ENCODE data around the gene WDR7.

Gene WDR7

GRCh38 chr18:57058734-57059133, 407.6 kb downstream of the WDR7 start:
- H3K9ac ChIP-seq (ENCODE audit: low read length in 5 of 5): no peak overlapping the region
- H3K36me3 ChIP-seq (ENCODE audit: control insufficient read depth in 5 of 5, insufficient read depth in 5 of 5, low read length in 5 of 5): no peaks in the 10 kb centered on the region
- no peak overlapping the region for H3K4me3 ChIP-seq (ENCODE audit: low read depth in 1 of 5, low read length in 5 of 5)
- peaks cover 0 to 5% (median 3%) of the 10 kb centered on the region in 5 donors for H3K27me3 ChIP-seq (ENCODE audit: control insufficient read depth in 5 of 5, insufficient read depth in 4 of 5, low read length in 5 of 5)
- no peaks in the 10 kb centered on the region for H3K4me1 ChIP-seq (ENCODE audit: control insufficient read depth in 5 of 5, insufficient read depth in 5 of 5, low read length in 5 of 5)
- no peaks in the 10 kb centered on the region for H3K9me3 ChIP-seq (ENCODE audit: control insufficient read depth in 5 of 5, low read length in 5 of 5)
- H3K27ac ChIP-seq (ENCODE audit: low read depth, low read length): no peak overlapping the region

- H3K27ac ChIP-seq (ENCODE audit: low read depth, low read length): no peak overlapping the region
- H3K4me1 ChIP-seq (ENCODE audit: control insufficient read depth in 5 of 5, insufficient read depth in 5 of 5, low read length in 5 of 5): no peaks in the 10 kb centered on the region
- no peaks in the 10 kb centered on the region for H3K9me3 ChIP-seq (ENCODE audit: control insufficient read depth in 5 of 5, low read length in 5 of 5)
- H3K9ac ChIP-seq (ENCODE audit: low read length in 5 of 5): no peak overlapping the region
- no peaks in the 10 kb centered on the region for H3K36me3 ChIP-seq (ENCODE audit: control insufficient read depth in 5 of 5, insufficient read depth in 5 of 5, low read length in 5 of 5)
- peaks cover 0 to 6% (median 3%) of the 10 kb centered on the region in 5 donors for H3K27me3 ChIP-seq (ENCODE audit: control insufficient read depth in 5 of 5, insufficient read depth in 4 of 5, low read length in 5 of 5)
- no peak overlapping the region for H3K4me3 ChIP-seq (ENCODE audit: low read depth in 1 of 5, low read length in 5 of 5)
Measured at GRCh38 chr18:57059366-57059765, 408.2 kb downstream of the WDR7 start.

DNA sequence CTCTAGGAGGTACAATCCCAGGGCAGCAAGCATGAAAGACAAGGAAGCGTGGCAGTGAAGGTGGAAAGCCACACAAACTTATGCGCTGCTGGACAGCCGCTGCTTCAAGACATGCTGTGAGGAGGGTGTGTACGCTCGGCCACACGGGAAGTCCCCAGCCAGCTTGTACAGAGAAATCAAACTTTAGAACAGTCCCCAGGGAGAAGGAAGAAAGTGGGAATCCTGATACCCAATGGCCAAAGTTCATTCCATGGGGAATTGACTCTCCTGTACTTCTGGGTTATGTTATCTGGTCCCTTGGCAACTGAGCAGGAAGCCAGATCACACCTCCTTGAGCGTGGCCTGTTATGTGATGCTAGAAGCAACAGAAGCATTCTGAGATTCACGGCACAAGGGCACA, 409.7 kb downstream of the WDR7 start:
- no peak overlapping the region for H3K27ac ChIP-seq (ENCODE audit: low read depth, low read length)
- H3K9me3 ChIP-seq (ENCODE audit: control insufficient read depth in 5 of 5, low read length in 5 of 5): no peaks in the 10 kb centered on the region
- no peaks in the 10 kb centered on the region for H3K36me3 ChIP-seq (ENCODE audit: control insufficient read depth in 5 of 5, insufficient read depth in 5 of 5, low read length in 5 of 5)
- no peak overlapping the region for H3K4me3 ChIP-seq (ENCODE audit: low read depth in 1 of 5, low read length in 5 of 5)
- H3K9ac ChIP-seq (ENCODE audit: low read length in 5 of 5): no peak overlapping the region
- H3K27me3 ChIP-seq (ENCODE audit: control insufficient read depth in 5 of 5, insufficient read depth in 4 of 5, low read length in 5 of 5): peaks cover 0 to 6% (median 3%) of the 10 kb centered on the region in 5 donors
- H3K4me1 ChIP-seq (ENCODE audit: control insufficient read depth in 5 of 5, insufficient read depth in 5 of 5, low read length in 5 of 5): no peaks in the 10 kb centered on the region

GRCh38 chr18:57062178-57062577, 411.0 kb downstream of the WDR7 start:
- no peak overlapping the region for H3K9ac ChIP-seq (ENCODE audit: low read length in 5 of 5)
- H3K27me3 ChIP-seq (ENCODE audit: control insufficient read depth in 5 of 5, insufficient read depth in 4 of 5, low read length in 5 of 5): peaks cover 0 to 6% (median 3%) of the 10 kb centered on the region in 5 donors
- no peaks in the 10 kb centered on the region for H3K4me1 ChIP-seq (ENCODE audit: control insufficient read depth in 5 of 5, insufficient read depth in 5 of 5, low read length in 5 of 5)
- H3K9me3 ChIP-seq (ENCODE audit: control insufficient read depth in 5 of 5, low read length in 5 of 5): no peaks in the 10 kb centered on the region
- no peaks in the 10 kb centered on the region for H3K36me3 ChIP-seq (ENCODE audit: control insufficient read depth in 5 of 5, insufficient read depth in 5 of 5, low read length in 5 of 5)
- no peak overlapping the region for H3K4me3 ChIP-seq (ENCODE audit: low read depth in 1 of 5, low read length in 5 of 5)
- no peak overlapping the region for H3K27ac ChIP-seq (ENCODE audit: low read depth, low read length)

GRCh38 chr18:57062844-57063243, 411.7 kb downstream of the WDR7 start:
- Histone ChIP-seq H3K36me3 (ENCODE audit: control insufficient read depth in 5 of 5, insufficient read depth in 5 of 5, low read length in 5 of 5) (no peaks in the 10 kb centered on the region), H3K27me3 (ENCODE audit: control insufficient read depth in 5 of 5, insufficient read depth in 4 of 5, low read length in 5 of 5) (peaks cover 0 to 6% (median 3%) of the 10 kb centered on the region in 5 donors), H3K9me3 (ENCODE audit: control insufficient read depth in 5 of 5, low read length in 5 of 5) (no peaks in the 10 kb centered on the region), H3K4me3 (ENCODE audit: low read depth in 1 of 5, low read length in 5 of 5) (no peak overlapping the region), H3K4me1 (ENCODE audit: control insufficient read depth in 5 of 5, insufficient read depth in 5 of 5, low read length in 5 of 5) (no peaks in the 10 kb centered on the region), H3K9ac (ENCODE audit: low read length in 5 of 5) (no peak overlapping the region), H3K27ac (ENCODE audit: low read depth, low read length) (no peak overlapping the region)

- H3K9ac ChIP-seq (ENCODE audit: low read length in 5 of 5): no peak overlapping the region
- H3K27ac ChIP-seq (ENCODE audit: low read depth, low read length): no peak overlapping the region
- H3K27me3 ChIP-seq (ENCODE audit: control insufficient read depth in 5 of 5, insufficient read depth in 4 of 5, low read length in 5 of 5): peaks cover 0 to 6% (median 0%) of the 10 kb centered on the region in 5 donors
- H3K4me1 ChIP-seq (ENCODE audit: control insufficient read depth in 5 of 5, insufficient read depth in 5 of 5, low read length in 5 of 5): no peaks in the 10 kb centered on the region
- no peaks in the 10 kb centered on the region for H3K36me3 ChIP-seq (ENCODE audit: control insufficient read depth in 5 of 5, insufficient read depth in 5 of 5, low read length in 5 of 5)
- no peaks in the 10 kb centered on the region for H3K9me3 ChIP-seq (ENCODE audit: control insufficient read depth in 5 of 5, low read length in 5 of 5)
- no peak overlapping the region for H3K4me3 ChIP-seq (ENCODE audit: low read depth in 1 of 5, low read length in 5 of 5)
Measured at GRCh38 chr18:57063601-57064103, 412.5 kb downstream of the WDR7 start.

DNA sequence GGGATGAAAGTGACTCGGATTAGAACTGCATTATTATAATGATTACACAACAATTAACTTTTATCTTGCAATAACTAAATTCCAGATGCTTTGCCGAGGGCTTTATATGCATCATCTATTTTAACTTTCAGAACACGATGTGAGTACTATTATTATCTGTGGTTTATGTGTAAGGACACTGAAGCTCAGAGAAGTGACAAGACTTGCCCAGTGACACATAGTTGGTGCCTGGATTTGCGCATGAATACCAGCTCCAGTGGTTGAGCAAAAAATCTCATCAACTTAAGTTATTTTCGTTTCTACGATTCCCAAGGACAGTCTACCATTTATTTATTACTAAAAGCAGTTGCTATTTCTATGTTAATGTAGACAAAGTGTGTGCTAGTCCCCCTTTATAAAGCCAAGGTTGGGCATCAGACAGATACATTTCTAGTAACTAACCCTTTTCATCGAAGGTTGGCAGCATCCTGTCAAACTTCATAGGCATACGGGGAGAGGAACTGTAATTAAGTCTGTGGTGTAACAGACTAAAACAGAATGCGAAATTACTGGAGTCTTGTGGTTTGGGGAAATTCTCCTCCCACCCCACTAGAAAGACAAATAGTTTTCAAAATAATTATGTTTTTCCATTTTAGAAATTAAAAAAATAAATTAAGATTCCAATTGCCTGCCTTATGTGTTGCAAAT, 422.5 kb downstream of the WDR7 start:
- Histone ChIP-seq H3K27ac (ENCODE audit: low read depth, low read length) (no peak overlapping the region), H3K9ac (ENCODE audit: low read length in 5 of 5) (no peak overlapping the region), H3K27me3 (ENCODE audit: control insufficient read depth in 5 of 5, insufficient read depth in 4 of 5, low read length in 5 of 5) (peaks cover 6 to 16% (median 11%) of the 10 kb centered on the region in 5 donors), H3K4me3 (ENCODE audit: low read depth in 1 of 5, low read length in 5 of 5) (no peak overlapping the region), H3K4me1 (ENCODE audit: control insufficient read depth in 5 of 5, insufficient read depth in 5 of 5, low read length in 5 of 5) (no peaks in the 10 kb centered on the region), H3K9me3 (ENCODE audit: control insufficient read depth in 5 of 5, low read length in 5 of 5) (no peaks in the 10 kb centered on the region), H3K36me3 (ENCODE audit: control insufficient read depth in 5 of 5, insufficient read depth in 5 of 5, low read length in 5 of 5) (no peaks in the 10 kb centered on the region)

- H3K4me1 ChIP-seq (ENCODE audit: control insufficient read depth in 5 of 5, insufficient read depth in 5 of 5, low read length in 5 of 5): no peaks in the 10 kb centered on the region
Measured at GRCh38 chr18:57075716-57076400, 424.7 kb downstream of the WDR7 start.

GRCh38 chr18:57077005-57077765, 426.0 kb downstream of the WDR7 start:
- no peaks in the 10 kb centered on the region for H3K36me3 ChIP-seq (ENCODE audit: control insufficient read depth in 5 of 5, insufficient read depth in 5 of 5, low read length in 5 of 5)
- H3K4me1 ChIP-seq (ENCODE audit: control insufficient read depth in 5 of 5, insufficient read depth in 5 of 5, low read length in 5 of 5): no peaks in the 10 kb centered on the region
- peaks cover 0 to 3% (median 0%) of the 10 kb centered on the region in 5 donors for H3K9me3 ChIP-seq (ENCODE audit: control insufficient read depth in 5 of 5, low read length in 5 of 5)
- no peak overlapping the region for H3K27ac ChIP-seq (ENCODE audit: low read depth, low read length)
- no peak overlapping the region for H3K4me3 ChIP-seq (ENCODE audit: low read depth in 1 of 5, low read length in 5 of 5)
- H3K9ac ChIP-seq (ENCODE audit: low read length in 5 of 5): no peak overlapping the region
- H3K27me3 ChIP-seq (ENCODE audit: control insufficient read depth in 5 of 5, insufficient read depth in 4 of 5, low read length in 5 of 5): peaks cover 6 to 18% (median 12%) of the 10 kb centered on the region in 5 donors

More at GRCh38 chr18:57075716-57076400, 424.7 kb downstream of the WDR7 start:
- Histone ChIP-seq H3K27me3 (ENCODE audit: control insufficient read depth in 5 of 5, insufficient read depth in 4 of 5, low read length in 5 of 5) (peaks cover 6 to 16% (median 12%) of the 10 kb centered on the region in 5 donors), H3K27ac (ENCODE audit: low read depth, low read length) (no peak overlapping the region), H3K9ac (ENCODE audit: low read length in 5 of 5) (no peak overlapping the region), H3K36me3 (ENCODE audit: control insufficient read depth in 5 of 5, insufficient read depth in 5 of 5, low read length in 5 of 5) (no peaks in the 10 kb centered on the region), H3K4me3 (ENCODE audit: low read depth in 1 of 5, low read length in 5 of 5) (no peak overlapping the region), H3K9me3 (ENCODE audit: control insufficient read depth in 5 of 5, low read length in 5 of 5) (peaks cover 0 to 3% (median 0%) of the 10 kb centered on the region in 5 donors)
